Hematopoietic multipotent progenitor cell treated with erythropoietin and hydrocortisone succinate and interleukin-3 and kit ligand, for 15 days (in vitro differentiated cells): ENCODE data around the gene SMIM13.

Experiments
- DNase-seq: peaks from one replicate; pipeline ENCODE4 v3.0.0-alpha.2; 2015; ENCODE audit warnings: low spot score

The SMIM13 gene

GRCh38 chr6:11121851-11122250, 28.2 kb downstream of the SMIM13 start:
- DNase-seq: no peak

GRCh38 chr6:11122380-11122779, 28.7 kb downstream of the SMIM13 start:
- DNase-seq: no peak

GRCh38 chr6:11123978-11124377, 30.3 kb downstream of the SMIM13 start:
- DNase-seq: no peak

- no peak for DNase-seq
These were observed 33.2 kb downstream of the SMIM13 start for GRCh38 chr6:11126876-11127275.

- DNase-seq: no peak
These were observed 35.0 kb downstream of the SMIM13 start for GRCh38 chr6:11128608-11129007.

- no peak for DNase-seq
These were observed 36.4 kb downstream of the SMIM13 start for GRCh38 chr6:11129908-11130565.

GRCh38 chr6:11130605-11131004, 37.0 kb downstream of the SMIM13 start:
- DNase-seq: no peak

GRCh38 chr6:11132194-11132888, 38.7 kb downstream of the SMIM13 start:
- DNase-seq: no peak

GRCh38 chr6:11133281-11133680, 39.6 kb downstream of the SMIM13 start:
- DNase-seq: no peak

GRCh38 chr6:11136809-11137208, 43.2 kb downstream of the SMIM13 start:
- no peak for DNase-seq

- no peak for DNase-seq
These were observed 45.7 kb downstream of the SMIM13 start for GRCh38 chr6:11139051-11139960.

- no peak for DNase-seq
These were observed 46.4 kb downstream of the SMIM13 start for GRCh38 chr6:11140056-11140455.

GRCh38 chr6:11141295-11141694, 47.7 kb downstream of the SMIM13 start:
- no peak for DNase-seq

- DNase-seq: no peak
These were observed 48.8 kb downstream of the SMIM13 start for GRCh38 chr6:11142296-11143027.

GRCh38 chr6:11143394-11144371, 50.0 kb downstream of the SMIM13 start:
- DNase-seq: peak; percentile 24

- peak; percentile 54 for DNase-seq
These were observed 50.8 kb downstream of the SMIM13 start for GRCh38 chr6:11144393-11144851.

- no peak for DNase-seq
These were observed 52.6 kb downstream of the SMIM13 start for GRCh38 chr6:11146117-11146826.

- DNase-seq: no peak
These were observed 55.9 kb downstream of the SMIM13 start for GRCh38 chr6:11149551-11149950.

- DNase-seq: no peak
These were observed 57.9 kb downstream of the SMIM13 start for GRCh38 chr6:11151488-11151887.

GRCh38 chr6:11152581-11152980, 58.9 kb downstream of the SMIM13 start:
- no peak for DNase-seq
